ENCODE data around the gene SKAP2.

DNA sequence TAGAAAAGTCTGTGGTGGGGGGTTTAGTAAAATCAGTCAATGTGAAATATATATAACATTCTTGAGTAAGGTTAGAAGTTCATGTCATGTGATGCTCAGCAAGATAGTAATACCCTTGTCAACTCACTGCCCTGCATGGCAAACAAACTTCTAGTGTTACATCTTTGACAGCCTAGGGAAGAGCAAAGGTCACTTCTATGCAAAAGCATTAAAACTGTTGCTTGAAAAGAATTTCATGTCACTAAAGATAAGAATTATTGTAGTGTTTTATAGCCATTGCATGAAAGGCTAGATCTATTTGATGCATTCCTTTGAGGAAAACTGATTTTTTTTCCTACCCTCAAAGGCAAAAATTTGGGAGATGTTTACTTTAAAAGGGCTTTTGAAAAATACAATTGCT, 176.0 kb downstream of the SKAP2 start:
- TF ChIP-seq, protein P1, sequence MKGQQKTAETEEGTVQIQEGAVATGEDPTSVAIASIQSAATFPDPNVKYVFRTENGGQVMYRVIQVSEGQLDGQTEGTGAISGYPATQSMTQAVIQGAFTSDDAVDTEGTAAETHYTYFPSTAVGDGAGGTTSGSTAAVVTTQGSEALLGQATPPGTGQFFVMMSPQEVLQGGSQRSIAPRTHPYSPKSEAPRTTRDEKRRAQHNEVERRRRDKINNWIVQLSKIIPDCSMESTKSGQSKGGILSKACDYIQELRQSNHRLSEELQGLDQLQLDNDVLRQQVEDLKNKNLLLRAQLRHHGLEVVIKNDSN (IDR thresholded peaks at IDR 0.05), result no peak
- TF ChIP-seq, protein P2, sequence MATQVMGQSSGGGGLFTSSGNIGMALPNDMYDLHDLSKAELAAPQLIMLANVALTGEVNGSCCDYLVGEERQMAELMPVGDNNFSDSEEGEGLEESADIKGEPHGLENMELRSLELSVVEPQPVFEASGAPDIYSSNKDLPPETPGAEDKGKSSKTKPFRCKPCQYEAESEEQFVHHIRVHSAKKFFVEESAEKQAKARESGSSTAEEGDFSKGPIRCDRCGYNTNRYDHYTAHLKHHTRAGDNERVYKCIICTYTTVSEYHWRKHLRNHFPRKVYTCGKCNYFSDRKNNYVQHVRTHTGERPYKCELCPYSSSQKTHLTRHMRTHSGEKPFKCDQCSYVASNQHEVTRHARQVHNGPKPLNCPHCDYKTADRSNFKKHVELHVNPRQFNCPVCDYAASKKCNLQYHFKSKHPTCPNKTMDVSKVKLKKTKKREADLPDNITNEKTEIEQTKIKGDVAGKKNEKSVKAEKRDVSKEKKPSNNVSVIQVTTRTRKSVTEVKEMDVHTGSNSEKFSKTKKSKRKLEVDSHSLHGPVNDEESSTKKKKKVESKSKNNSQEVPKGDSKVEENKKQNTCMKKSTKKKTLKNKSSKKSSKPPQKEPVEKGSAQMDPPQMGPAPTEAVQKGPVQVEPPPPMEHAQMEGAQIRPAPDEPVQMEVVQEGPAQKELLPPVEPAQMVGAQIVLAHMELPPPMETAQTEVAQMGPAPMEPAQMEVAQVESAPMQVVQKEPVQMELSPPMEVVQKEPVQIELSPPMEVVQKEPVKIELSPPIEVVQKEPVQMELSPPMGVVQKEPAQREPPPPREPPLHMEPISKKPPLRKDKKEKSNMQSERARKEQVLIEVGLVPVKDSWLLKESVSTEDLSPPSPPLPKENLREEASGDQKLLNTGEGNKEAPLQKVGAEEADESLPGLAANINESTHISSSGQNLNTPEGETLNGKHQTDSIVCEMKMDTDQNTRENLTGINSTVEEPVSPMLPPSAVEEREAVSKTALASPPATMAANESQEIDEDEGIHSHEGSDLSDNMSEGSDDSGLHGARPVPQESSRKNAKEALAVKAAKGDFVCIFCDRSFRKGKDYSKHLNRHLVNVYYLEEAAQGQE (IDR thresholded peaks at IDR 0.05; ENCODE audit: low read depth), result no peak
- TF ChIP-seq TAF1 (IDR thresholded peaks at IDR 0.05; ENCODE audit: low read depth), result no peak
- TF ChIP-seq TCF12 (IDR thresholded peaks at IDR 0.05; ENCODE audit: low read depth), result no peak
- TF ChIP-seq CEBPB (IDR thresholded peaks at IDR 0.05), result no peak
- TF ChIP-seq TEAD4 (IDR thresholded peaks at IDR 0.05), result no peak
- no peak for TF ChIP-seq EP300 (IDR thresholded peaks at IDR 0.05; ENCODE audit: borderline replicate concordance)
- TF ChIP-seq RAD21 (IDR thresholded peaks at IDR 0.05; ENCODE audit: low read depth), result no peak
- TF ChIP-seq ZBTB7A (IDR thresholded peaks at IDR 0.05; ENCODE audit: low read depth), result no peak
- TF ChIP-seq, protein P3, sequence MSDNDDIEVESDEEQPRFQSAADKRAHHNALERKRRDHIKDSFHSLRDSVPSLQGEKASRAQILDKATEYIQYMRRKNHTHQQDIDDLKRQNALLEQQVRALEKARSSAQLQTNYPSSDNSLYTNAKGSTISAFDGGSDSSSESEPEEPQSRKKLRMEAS (IDR thresholded peaks at IDR 0.05), result no peak
- no peak for TF ChIP-seq NFIC (IDR thresholded peaks at IDR 0.05)
- no peak for TF ChIP-seq CREB1 (IDR thresholded peaks at IDR 0.05; ENCODE audit: low read depth)
